ENCODE measurements around the gene MAP9. TPM values are rescaled to one million over a fixed set of nuclear protein-coding genes. Genes with fewer than 3 reads are reported as not detected.
"Not testable (repeated sequence)": the region's sequence is repeated elsewhere in the genome, so short reads cannot be mapped to it uniquely, and the experiment has no call there.

Gene MAP9
- total RNA-seq (10 to 100 TPM in 3 of 4 donors, 1 to 10 TPM in 1; 9.7 to 17.1 (median 12.9) TPM), polyA plus RNA-seq (1 to 10 TPM in 2 of 3 donors, under 1 TPM in 1; 0.69 to 2.3 (median 1.8) TPM)

DNA sequence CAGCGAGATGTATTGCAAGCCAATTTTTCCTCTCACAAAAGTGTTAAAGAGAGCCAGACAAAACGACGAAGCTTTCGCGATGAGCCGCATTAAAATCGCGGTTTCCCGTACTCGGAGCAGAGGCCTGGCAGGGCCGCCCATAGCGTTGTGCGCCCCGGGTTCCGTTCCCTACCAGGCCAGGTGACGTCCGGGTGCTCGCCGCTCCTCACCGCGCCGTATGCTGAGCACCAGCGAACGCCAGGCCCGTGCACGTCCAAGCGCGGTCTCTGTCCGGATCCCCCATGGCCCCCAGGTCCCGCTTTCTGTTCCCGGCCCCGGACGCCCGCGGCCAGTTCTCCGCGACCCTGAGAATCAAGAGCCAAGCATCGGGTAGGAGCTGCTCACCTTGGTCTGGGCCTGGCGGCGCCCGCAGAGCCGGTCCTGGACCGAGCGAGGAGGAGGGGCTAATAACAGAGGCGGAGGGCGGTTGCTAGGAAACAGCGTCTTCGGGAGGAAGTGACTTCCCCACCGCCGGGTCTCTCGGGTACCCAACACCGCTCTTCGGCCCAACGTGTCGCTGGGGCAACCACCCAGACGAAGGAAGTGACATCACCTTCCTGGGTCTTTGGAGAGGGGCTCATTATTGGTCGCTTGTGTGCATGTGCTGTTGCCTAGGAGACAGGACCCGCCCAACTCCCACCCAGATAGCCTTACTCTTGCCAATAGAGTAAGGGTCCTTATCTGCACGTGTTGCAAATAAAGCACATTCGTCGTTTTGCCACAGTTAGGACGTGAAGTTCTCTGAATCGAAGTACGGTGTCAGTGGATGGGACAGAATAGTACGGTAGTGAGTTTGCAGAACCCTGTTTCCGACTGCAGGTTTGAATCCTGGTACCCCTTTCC lies at the start of gene MAP9:
Gene MAP9 (minus strand): TSS at position 579 of the 882 bp plus-strand sequence. CDS start 1,115 bp downstream, outside the sequence.
- Histone ChIP-seq H3K27ac (peak within 1 kb of the TSS; percentile 44 to 70 (median 62)), H3K4me3 (peak within 1 kb of the TSS; percentile 51 to 78 (median 71)), H3K4me1 (peaks cover 0 to 12% (median 7%) of the 10 kb centered on the region in 4 donors), H3K36me3 (peaks cover 0 to 5% (median 0%) of the 10 kb centered on the region in 4 donors), H3K9me3 (no peaks in the 10 kb centered on the region), H3K27me3 (no peaks in the 10 kb centered on the region)
- DNase-seq = peak; percentile 93
- TF ChIP-seq POLR2AphosphoS5 (IDR thresholded peaks at IDR 0.05) = peak in 2 of 4 donors; percentile 40 to 41
- TF ChIP-seq, protein P1, sequence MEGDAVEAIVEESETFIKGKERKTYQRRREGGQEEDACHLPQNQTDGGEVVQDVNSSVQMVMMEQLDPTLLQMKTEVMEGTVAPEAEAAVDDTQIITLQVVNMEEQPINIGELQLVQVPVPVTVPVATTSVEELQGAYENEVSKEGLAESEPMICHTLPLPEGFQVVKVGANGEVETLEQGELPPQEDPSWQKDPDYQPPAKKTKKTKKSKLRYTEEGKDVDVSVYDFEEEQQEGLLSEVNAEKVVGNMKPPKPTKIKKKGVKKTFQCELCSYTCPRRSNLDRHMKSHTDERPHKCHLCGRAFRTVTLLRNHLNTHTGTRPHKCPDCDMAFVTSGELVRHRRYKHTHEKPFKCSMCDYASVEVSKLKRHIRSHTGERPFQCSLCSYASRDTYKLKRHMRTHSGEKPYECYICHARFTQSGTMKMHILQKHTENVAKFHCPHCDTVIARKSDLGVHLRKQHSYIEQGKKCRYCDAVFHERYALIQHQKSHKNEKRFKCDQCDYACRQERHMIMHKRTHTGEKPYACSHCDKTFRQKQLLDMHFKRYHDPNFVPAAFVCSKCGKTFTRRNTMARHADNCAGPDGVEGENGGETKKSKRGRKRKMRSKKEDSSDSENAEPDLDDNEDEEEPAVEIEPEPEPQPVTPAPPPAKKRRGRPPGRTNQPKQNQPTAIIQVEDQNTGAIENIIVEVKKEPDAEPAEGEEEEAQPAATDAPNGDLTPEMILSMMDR (IDR thresholded peaks at IDR 0.05) = no peak
- no peak for TF ChIP-seq POLR2A (IDR thresholded peaks at IDR 0.05)
- 5 to 12% methylated on average over 66 of the region's 66 CpGs for WGBS, 2 donors
- intact Hi-C loops (cut with DNase I) = no loop called here

GRCh38 chr4:155424778-155425177 lies 48.0 kb upstream of the MAP9 start:
- H3K27ac ChIP-seq; intact Hi-C loops (cut with DNase I); H3K4me3 ChIP-seq; H3K9me3 ChIP-seq; H3K27me3 ChIP-seq; H3K36me3 ChIP-seq; DNase-seq: not testable (repeated sequence)
- peaks cover 0 to 19% (median 8%) of the 10 kb centered on the region in 4 donors for H3K4me1 ChIP-seq
- 88 to 92% methylated on average over 10 to 11 of the region's 11 CpGs for WGBS, 2 donors

DNA sequence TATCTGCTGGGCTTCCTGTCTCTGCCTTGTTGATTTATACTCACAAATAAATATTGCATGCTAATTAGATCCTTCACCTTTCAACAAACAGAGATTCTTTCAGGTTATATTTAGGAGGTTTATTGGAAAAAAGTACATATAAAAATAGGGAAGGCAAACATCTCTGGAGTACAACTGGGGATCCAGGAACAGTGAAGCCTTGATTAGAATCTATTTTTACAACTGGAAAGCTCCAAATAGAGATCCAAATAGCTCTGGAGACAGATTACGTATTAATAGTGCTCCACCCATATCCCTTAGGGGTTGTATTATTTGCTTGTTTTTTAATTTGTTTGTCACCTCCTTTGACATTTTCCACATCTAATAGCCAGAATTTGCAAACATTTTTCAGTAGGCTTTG lies 46.9 kb upstream of the MAP9 start:
- no peak overlapping the region for H3K27ac ChIP-seq
- H3K27me3 ChIP-seq = no peaks in the 10 kb centered on the region
- H3K4me3 ChIP-seq = no peak overlapping the region
- DNase-seq = no peak
- no peaks in the 10 kb centered on the region for H3K36me3 ChIP-seq
- intact Hi-C loops (cut with DNase I) = no loop called here
- peaks cover 0 to 4% (median 0%) of the 10 kb centered on the region in 4 donors for H3K9me3 ChIP-seq
- 81 to 85% methylated on average over 1 of the region's 1 CpG for WGBS, 2 donors
- peaks cover 0 to 28% (median 12%) of the 10 kb centered on the region in 4 donors for H3K4me1 ChIP-seq
- TF ChIP-seq EP300 (IDR thresholded peaks at IDR 0.05) (no peak), POLR2A (IDR thresholded peaks at IDR 0.05) (no peak), POLR2AphosphoS5 (IDR thresholded peaks at IDR 0.05) (no peak)
- TF ChIP-seq, protein P1 (IDR thresholded peaks at IDR 0.05) = no peak

DNA sequence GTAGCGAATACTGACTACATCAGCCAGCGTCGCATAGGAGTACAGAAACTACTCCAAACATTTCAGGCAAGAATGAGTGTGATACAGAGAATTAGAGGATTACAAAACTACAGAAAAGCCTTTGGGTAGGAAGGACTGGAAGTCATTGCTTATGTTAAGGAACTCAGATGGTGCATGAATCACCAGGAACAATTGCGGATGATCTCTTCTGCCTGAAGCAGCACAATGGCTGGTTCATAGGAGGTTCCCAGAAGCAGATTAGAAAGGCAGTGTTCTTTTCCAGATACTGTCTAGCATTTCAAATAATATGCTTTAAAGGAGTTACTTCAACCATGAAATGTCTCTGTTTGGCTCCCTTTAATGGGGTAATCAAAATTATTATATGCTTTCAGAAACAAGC lies 42.5 kb upstream of the MAP9 start:
- no peaks in the 10 kb centered on the region for H3K36me3 ChIP-seq
- H3K9me3 ChIP-seq = no peaks in the 10 kb centered on the region
- no peak for TF ChIP-seq EP300 (IDR thresholded peaks at IDR 0.05)
- TF ChIP-seq, protein P1 (IDR thresholded peaks at IDR 0.05) = no peak
- TF ChIP-seq POLR2AphosphoS5 (IDR thresholded peaks at IDR 0.05) = no peak
- TF ChIP-seq POLR2A (IDR thresholded peaks at IDR 0.05) = no peak
- H3K4me3 ChIP-seq = no peak overlapping the region
- H3K27ac ChIP-seq = no peak overlapping the region
- DNase-seq = no peak
- intact Hi-C loops (cut with DNase I) = no loop called here
- H3K27me3 ChIP-seq = no peaks in the 10 kb centered on the region
- H3K4me1 ChIP-seq = peaks cover 0 to 43% (median 27%) of the 10 kb centered on the region in 4 donors
- 94% methylated on average over 4 of the region's 4 CpGs for WGBS, 2 donors

GRCh38 chr4:155415662-155416061 lies 38.9 kb upstream of the MAP9 start:
- Histone ChIP-seq H3K27ac (no peak overlapping the region), H3K9me3 (no peaks in the 10 kb centered on the region), H3K4me3 (no peak overlapping the region), H3K4me1 (peaks cover 0 to 43% (median 27%) of the 10 kb centered on the region in 4 donors), H3K27me3 (no peaks in the 10 kb centered on the region), H3K36me3 (no peaks in the 10 kb centered on the region)
- intact Hi-C loops (cut with DNase I) = no loop called here
- DNase-seq = no peak
- TF ChIP-seq, protein P1 (IDR thresholded peaks at IDR 0.05) = no peak
- TF ChIP-seq EP300 (IDR thresholded peaks at IDR 0.05) (no peak), POLR2AphosphoS5 (IDR thresholded peaks at IDR 0.05) (no peak), POLR2A (IDR thresholded peaks at IDR 0.05) (no peak)

Data from sigmoid colon (tissue), 7 donors.